Amygdala (tissue), 56 donors: Measurements from ENCODE around the gene CPNE6.
"Not testable (repeated sequence)": the region's sequence is repeated elsewhere in the genome, so short reads cannot be mapped to it uniquely, and the experiment has no call there.

ENCODE experiments used
- DNase-seq, 56 donors: peaks; one replicate each; lab custom pipeline; 2025; lab: John Stamatoyannopoulos, UW

Gene CPNE6

DNA sequence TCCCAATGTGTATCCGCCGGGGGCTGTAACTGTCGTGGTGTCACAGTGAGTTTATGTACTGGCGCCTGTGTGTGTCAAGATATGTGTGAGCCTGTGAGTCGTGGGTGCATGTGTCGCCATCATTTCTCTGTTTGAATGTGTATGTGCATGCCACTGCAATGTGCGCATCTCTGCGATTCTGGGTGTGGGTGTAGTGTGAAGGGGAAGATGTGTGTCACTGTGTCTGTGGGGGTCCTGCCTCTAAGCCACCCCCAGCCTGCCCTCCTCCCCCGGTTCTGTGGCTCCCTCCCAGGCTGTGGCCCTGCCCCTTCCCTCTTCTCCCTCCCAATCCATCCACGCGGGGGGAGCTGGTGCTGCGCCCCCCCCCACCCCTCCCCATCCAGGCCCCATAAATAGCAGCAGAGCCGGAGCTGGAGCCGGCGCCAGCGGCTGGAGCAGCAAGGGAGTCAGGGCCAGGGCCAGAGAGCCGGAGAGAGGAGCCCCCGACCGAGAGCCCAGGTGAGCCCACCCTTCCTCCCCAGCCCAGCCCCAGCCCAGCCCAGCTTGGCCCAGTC is at the start of gene CPNE6:
CPNE6 (plus strand) TSS at position 419 of the 554 bp plus-strand sequence. CDS start 1,375 bp downstream, outside the sequence.
- peak in 25 of 56 donors; percentile 16 to 75 (median 43) for DNase-seq

DNA sequence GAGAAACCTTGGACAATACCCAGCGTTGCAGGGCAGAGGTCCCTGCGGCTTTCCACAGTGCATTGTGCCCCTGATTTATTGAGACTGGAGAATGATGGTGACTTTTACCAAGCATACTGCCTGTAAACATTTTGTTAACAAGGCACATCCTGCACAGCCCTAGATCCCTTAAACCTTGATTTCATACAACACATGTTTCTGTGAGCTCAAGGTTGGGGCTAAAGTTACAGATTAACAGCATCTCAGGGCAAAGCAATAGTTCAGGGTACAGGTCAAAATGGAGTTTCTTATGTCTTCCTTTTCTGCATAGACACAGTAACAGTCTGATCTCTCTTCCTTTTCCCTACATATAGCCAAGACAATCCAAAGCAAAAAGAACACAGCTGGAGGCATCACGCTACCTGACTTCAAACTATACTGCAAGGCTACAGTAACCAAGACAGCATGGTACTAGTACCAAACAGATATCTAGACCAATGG is 46.4 kb upstream of the CPNE6 start:
- not testable (repeated sequence) for DNase-seq

DNA sequence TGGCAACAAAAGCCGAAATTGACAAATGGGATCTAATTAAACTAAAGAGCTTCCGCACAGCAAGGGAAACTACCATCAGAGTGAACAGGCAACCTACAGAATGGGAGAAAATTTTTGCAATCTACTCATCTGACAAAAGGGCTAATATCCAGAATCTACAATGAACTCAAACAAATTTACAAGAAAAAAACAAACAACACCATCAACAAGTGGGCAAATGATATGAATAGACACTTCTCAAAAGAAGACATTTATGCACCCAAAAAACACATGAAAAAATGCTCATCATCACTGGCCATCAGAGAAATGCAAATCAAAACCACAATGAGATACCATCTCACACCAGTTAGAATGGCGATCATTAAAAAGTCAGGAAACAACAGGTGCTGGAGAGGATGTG is 41.7 kb upstream of the CPNE6 start:
- DNase-seq: not testable (repeated sequence)

DNA sequence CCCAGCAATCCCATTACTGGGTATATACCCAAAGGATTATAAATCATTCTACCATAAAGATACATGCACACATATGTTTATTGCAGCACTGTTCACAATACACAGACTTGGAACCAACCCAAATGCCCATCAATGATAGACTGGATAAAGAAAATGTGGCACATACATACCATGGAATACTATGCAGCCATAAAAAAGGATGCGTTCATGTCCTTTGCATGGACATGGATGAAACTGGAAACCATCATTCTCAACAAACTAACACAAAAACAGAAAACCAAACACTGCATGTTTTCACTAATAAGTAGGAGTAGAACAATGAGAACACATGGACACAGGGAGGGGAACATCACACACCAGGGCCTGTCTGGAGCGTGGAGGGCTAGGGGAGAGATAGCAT is 40.0 kb upstream of the CPNE6 start:
- not testable (repeated sequence) for DNase-seq

DNA sequence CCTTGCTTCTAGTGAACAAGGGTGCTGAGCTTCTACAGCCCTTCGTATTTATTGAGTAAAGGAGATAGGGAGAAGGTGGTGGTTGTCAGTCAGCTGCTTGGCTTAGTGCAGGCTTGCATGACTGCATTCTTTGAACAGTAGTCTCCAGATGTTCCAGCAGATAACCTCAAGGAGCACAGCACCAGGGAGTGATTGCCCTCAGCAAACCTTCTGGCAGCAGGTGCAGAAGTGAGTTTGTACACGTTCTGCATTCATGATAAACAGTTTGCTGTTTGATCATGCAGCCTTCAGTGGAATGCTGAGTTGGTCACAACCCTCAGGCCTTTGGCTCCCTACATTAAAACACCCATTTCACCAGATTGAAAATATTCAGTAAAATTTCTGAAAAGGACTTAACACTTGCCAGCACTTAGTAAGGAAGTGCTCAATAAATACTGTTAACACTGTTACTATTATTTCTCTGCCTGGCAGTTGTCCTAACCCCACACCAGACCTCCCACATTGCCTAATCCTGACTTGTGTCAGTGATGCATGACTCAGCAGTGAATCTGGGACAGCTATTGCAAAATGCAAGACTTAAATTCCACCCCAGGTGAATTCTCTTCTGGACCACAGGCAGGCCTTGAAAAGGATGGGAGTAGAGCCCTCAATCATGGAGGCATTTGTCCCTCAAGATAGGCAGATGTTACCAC is 38.5 kb upstream of the CPNE6 start:
- no peak for DNase-seq

DNA sequence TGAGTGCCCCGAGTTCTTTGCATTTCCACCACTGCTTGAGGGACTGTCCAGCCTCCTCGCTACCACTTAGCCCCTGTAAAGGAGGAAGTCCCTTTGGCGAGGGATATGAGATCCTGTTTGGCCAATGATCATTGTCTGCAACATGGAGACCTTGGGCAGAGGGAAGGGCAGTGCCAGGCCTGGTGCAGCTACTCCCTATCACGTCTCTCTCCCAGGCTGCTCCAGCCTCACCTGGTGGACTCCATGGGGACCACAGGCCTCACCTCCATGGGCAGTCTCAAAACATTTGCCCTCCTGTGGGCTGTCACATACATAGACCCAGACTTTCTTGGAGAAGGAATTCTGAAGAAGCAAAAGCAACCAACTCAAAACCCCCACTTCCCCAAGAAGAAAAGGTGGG is 35.6 kb upstream of the CPNE6 start:
- DNase-seq: not testable (repeated sequence)

DNA sequence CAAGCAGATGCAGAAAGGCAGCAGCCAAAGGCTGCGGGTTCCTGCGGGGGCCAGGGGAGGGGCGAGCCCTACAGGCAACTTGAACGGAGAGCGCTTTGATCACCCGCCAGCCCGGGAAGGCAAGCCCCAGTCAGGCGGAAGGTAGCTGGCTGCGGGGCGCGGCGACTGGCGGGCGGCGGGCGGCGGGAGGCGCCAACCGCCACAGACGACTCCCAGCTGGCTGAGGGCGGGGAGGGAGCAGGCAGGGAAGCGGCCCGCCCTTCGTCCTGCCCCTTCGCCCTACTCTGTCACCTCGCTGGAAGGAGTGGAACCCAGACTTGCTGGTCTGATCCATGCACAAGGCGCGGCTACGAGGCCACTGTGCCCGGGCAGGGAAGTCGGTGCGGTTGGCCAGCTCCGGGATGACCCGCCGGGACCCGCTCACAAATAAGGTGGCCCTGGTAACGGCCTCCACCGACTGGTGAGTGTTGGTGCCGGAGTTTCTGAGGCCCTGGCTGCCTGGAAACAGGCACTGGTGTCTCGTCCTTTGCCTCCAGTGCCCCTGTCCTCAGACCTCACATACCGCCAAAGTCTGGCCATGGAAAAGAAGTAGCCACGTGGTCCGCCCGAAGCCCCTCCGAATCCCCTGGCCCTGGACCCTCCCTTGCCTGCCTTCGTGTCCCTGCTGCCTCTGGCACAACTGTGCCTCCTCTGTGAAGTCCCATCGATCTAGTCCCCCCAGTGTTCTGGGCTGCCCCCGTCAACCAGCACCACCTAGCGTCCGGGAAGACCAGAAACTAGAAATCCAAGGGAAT is 35.0 kb upstream of the CPNE6 start:
- DNase-seq: peak in 46 of 56 donors; percentile 24 to 83 (median 64)

DNA sequence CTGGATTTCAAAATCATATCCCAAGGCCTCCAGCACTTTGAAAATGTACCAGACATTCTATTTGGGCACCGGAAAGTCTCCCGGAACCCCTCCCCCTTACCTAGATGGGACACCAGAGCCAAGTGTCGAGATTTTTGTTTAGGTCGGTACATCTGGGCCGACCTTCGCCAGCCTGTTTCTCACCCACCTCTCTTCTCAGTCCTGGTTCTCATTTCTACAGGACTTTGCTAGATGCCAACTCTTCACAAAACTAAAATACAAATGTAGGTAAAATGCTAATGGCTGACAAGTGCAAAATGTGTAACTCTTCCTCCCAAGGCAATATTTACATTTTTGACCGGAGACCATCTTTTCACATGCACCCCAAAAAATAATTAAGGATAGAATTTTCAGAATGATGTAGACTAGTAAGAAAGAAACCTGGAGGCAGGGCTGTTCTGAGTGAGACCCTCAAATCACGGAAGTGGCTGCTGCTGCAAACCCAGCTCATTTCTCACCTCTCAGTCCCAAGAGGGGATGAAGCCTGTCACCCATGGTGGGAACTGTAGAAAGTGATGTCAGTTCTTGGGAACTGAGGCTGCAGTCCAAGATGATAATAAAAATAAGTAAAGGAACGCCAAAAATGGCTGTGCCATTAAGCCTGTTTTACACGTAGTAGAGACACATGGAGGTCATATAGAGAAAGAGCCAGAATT is 34.3 kb upstream of the CPNE6 start:
- not testable (repeated sequence) for DNase-seq

DNA sequence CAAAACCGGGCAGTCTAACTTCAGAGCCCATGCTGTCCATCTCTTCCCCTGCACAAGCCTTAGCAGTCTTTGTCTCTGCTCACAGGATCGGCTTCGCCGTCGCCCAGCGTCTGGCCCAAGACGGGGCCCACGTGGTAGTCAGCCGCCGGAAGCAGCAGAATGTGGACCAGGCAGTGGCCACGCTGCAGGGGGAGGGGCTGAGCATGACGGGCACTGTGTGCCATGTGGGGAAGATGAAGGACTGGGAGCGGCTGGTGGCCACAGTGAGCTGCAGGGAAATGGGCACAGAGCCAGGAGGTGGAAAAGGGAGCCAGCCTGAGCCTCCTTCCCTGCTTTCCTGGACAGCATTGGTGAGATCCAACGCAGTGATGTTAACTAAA is 33.7 kb upstream of the CPNE6 start:
- peak in 2 of 56 donors; percentile 12 to 25 for DNase-seq

DNA sequence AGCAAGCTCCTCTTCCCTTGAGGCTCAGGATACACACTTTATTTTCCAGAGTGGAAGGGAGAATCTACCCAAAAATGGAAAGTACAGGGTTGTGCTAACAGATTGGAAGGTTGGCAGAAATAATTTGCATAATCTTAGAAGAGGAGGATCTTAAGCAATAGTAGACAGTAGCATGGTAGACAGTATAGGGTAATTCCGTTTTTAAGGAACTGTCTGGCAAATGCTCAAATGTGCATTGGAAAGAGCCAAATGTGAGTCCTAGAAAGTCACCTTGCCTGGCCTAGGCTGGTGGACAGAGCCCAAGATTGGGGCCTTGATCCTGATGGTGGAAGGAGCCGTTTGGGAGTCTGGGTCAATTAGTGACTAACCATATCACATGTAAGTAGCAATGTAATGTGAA is 32.7 kb upstream of the CPNE6 start:
- no peak for DNase-seq

DNA sequence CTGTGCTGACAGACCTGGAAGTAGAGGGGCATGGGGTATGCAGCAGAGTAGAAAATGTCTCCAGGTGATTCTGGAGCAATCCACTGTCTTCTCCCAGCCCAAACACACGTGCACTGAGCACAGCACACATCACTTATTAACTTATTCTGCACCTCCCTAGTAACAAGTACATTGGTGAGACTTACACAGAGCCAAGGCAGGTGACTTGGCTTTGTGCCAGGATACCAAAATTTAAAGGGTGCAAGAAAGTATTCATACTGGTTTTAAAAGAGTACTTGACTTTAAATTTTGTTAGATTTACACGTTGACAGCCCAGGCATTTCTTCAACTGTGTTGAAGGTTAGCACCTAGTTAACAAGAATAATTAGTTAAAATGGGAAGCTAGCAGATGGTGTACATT is 30.7 kb upstream of the CPNE6 start:
- DNase-seq: no peak

DNA sequence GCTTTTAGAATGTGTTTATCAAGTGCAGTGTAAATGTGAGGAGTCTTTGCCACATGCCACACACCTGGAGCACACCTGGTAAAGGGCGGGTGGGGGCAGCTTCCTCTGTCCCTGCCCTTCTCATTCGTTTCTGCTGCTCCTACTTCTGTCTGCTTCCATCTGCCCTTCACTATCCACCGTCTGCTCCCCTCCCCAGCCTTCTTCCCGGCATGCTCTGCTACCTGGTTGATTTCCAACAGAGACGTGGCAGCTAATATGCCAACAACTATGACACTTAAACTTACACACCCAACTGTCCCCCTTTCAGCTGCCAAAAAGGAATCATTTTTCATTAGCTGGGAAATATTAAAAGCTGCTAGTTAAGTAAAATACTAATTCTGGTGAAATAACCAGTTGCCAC is 28.6 kb upstream of the CPNE6 start:
- DNase-seq: no peak

DNA sequence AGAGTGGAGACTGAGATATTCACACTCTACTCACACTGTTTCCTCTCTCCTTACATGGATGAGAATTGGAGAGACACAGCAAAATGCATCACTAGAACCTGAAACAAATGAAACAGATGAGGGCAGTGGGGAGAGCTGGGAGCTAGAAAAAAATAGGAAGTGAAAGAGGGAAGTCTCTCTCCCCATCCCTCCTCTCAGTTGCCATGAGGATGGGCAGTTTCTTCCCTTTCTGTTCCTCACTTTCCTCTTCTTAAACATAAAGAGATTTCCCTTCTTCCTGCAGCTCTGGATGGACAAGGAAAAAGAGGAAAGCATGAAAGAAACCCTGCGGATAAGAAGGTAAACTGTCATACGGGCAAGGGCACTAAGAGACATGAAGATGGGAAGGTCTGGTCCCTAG is 22.4 kb upstream of the CPNE6 start:
- not testable (repeated sequence) for DNase-seq

DNA sequence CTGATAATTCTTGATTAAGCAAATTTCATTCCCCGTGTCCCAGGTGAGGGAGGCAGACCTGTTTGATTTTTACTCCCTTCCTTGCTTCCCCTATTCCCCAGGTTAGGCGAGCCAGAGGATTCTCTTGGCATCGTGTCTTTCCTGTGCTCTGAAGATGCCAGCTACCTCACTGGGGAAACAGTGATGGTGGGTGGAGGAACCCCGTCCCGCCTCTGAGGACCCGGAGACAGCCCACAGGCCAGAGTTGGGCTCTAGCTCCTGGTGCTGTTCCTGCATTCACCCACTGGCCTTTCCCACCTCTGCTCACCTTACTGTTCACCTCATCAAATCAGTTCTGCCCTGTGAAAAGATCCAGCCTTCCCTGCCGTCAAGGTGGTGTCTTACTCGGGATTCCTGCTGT is 20.6 kb upstream of the CPNE6 start:
- DNase-seq: not testable (repeated sequence)

DNA sequence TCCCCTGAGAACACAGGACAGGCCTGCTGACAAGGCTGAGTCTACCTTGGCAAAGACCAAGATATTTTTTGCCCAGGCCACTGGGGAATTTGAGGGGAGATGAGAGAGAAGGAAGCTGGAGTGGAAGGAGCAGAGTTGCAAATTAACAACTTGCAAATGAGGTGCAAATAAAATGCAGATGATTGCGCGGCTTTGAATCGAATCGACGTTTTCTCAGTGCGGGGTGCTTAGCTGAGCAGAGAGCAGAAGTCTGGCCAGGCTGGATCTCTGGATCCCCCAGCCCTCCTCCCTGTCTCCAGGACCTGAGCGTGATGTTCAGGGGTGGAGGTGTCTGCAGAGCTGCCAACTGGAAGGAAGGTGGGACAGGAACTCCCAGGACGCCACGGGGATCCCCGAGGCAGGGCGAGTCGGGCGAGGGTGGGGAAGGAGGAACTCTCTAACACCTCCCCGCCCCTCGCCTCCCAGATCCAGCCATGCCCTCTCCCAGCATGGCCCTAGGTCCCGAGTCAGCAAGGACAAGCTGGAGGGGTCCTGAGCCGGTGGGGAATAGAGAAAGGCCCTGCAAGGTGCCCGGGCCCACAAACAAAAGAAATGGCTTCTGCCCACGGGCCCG is 20.1 kb upstream of the CPNE6 start:
- DNase-seq: peak in 10 of 56 donors; percentile 28 to 70 (median 54)

DNA sequence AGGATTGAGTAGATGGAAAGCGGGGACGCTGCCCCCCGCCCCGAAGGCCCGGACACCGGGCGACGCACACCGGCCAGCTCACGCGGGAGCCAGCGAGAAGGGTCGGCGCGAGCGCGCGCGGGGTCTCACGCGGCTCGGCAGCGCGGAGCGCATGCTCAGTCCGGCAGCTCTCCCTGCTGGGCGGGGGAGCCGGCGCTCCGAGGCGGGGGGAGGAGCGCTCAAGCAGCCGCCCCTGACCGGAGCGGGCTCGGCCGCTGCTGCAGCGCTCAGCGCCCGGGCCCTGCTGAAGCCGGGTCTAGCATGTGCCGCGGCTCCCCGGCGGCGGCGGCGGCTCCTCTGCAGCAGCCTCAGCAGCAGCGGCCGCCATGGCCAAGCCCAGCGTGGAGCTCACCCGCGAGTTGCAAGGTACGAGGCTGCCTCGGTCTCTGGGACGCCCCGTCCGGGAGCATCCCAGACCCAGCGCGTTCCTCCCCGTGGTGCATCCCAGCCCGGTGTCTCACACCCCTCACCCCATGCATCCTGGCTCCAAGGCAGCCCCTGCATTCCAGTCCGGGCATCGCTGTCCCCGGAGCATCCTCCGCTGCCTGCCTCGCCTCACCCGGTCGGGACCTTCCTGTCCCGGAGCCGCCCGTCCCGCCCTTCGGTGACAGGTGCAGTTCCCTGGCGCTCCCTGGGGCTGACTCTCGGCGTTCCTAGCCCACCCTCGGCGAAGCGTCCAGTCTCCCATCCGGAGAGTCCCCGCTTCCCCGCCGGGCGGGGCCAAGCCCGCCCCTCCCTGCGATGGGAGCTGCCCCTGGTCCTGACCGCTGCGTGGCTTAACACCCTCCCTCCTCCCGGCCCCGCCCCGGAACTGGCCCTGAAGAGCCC is 19.3 kb upstream of the CPNE6 start, which contains the start of gene CARMIL3:
CARMIL3 (plus strand) TSS at position 221 of the 867 bp plus-strand sequence; CDS start at position 366, 145 bp downstream.
- peak in 41 of 56 donors; percentile 21 to 81 (median 64) for DNase-seq

DNA sequence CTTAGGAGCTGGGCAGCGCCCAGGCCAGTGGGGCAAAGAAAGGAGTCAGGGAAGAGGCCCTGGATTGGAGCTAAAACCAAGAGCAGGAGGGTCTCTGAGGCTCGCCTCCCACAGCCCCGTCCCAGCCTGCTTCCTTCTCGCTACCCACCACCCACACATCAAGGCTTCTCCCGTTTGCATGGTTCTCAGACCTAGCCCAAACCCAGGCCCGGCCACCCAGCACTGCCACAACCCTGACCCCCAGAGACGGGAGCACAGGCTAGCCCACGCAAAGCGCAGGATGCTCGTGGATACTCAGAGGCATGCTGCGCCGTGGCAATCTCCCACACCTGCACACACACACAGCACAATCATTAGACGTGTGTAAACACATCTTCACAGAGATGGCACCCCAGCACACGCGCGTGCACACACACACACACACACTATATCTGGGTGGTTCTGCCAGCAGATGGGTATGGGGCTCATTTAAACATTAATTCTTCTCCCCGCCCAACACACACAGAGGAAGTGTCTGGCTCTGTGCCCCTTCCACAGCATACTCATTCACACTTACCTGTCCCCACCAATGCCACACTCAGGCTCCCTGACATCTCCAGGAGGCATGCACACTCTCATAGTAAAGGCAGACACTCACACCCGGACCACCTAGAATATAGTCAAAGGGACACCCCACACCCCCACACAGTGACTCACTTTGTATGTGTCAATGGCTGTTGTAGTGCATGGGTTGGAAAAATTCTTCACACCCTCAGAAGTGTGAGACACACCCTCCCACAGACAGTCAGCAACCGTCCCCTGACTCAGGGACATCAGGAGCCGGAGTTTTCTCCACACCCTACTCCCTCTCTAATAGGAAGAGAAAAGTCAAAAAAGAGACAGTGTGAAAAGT is 18.5 kb upstream of the CPNE6 start:
- DNase-seq: peak in 10 of 56 donors; percentile 7 to 67 (median 18)
